BJ (cell line): ENCODE measurements around the gene ANKMY2. TPM values are rescaled to one million over a fixed set of nuclear protein-coding genes. Genes with fewer than 3 reads are reported as not detected.

ENCODE experiments used
- CTCF ChIA-PET: fragments of 350-600 bp; formaldehyde crosslinking; extraction: SDS; loops from one replicate; lab custom pipeline; 2021; ENCODE audit warnings: antibody characterized with exemption, inconsistent platforms; lab: Yijun Ruan, JAX
- POLR2A ChIA-PET: fragments of 300-600 bp; sonication (Branson Sonifier 250); formaldehyde crosslinking; extraction: SDS; loops from one replicate; lab custom pipeline; 2021; ENCODE audit warnings: antibody characterized with exemption; lab: Charles Lee
- DNase-seq: peaks from one replicate; pipeline ENCODE4 v3.0.0-alpha.2; 2011; ENCODE audit warnings: low read depth
- H3K27me3 ChIP-seq: 2 replicates; pipeline ENCODE4 v1.6.0; 2011; ENCODE audit warnings: low read length; ENCODE audit not compliant: control insufficient read depth, insufficient read depth
- H3K36me3 ChIP-seq: 2 replicates; pipeline ENCODE4 v1.5.1; 2011; ENCODE audit warnings: low read length; ENCODE audit not compliant: control insufficient read depth, insufficient read depth
- H3K4me3 ChIP-seq: 2 replicates; pipeline ENCODE4 v1.5.1; 2011; ENCODE audit warnings: low read depth, mild to moderate bottlenecking, control low read depth, low read length
- polyA plus RNA-seq: library from polyadenylated mRNA; depleted of rRNA; stranded (reverse); fragments of >200 nt; gene quantifications from 2 replicates; pipeline ENCODE4 v1.2.3, GENCODE V29; 2011
- TF ChIP-seq, protein P1 (sequence below): IDR thresholded peaks from 2 replicates; pipeline ENCODE4 v1.5.1; 2011; ENCODE audit warnings: low read depth, mild to moderate bottlenecking, control low read depth, inconsistent platforms, low read length, moderate library complexity; ENCODE audit not compliant: insufficient read depth

ANKMY2 gene
- polyA plus RNA-seq, 1 experiment = 14.7 TPM

DNA sequence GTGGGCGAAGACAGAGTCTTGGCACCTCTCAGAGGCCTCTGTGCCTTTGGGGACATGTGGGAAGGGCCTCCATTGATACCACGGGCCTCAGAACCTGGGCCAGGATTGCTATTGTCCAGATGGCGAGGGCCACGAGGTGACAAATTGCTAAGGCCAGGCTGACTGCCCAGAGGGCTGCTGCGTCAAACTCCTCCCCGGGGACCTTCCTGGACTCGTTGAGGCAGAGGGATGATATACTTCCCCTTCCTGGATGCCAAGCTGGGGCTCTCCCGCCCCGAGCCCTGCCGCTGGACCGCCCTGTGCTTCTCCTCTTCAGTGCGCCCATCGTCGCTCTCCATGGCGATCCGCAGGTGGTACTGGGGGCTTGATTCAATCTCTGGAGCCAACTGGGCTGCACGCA is 60.0 kb downstream of the ANKMY2 start:
- CTCF ChIA-PET = interaction anchor here (0.5 to 1.5 kb wide), 2 partner anchors 487 to 936 kb away, joined by 3 read pairs; no protein-coding TSS in a partner anchor
- Histone ChIP-seq H3K27me3 (no peaks in the 10 kb centered on the region), H3K4me3 (no peak overlapping the region), H3K36me3 (no peaks in the 10 kb centered on the region)
- POLR2A ChIA-PET = no interaction called here
- TF ChIP-seq, protein P1, sequence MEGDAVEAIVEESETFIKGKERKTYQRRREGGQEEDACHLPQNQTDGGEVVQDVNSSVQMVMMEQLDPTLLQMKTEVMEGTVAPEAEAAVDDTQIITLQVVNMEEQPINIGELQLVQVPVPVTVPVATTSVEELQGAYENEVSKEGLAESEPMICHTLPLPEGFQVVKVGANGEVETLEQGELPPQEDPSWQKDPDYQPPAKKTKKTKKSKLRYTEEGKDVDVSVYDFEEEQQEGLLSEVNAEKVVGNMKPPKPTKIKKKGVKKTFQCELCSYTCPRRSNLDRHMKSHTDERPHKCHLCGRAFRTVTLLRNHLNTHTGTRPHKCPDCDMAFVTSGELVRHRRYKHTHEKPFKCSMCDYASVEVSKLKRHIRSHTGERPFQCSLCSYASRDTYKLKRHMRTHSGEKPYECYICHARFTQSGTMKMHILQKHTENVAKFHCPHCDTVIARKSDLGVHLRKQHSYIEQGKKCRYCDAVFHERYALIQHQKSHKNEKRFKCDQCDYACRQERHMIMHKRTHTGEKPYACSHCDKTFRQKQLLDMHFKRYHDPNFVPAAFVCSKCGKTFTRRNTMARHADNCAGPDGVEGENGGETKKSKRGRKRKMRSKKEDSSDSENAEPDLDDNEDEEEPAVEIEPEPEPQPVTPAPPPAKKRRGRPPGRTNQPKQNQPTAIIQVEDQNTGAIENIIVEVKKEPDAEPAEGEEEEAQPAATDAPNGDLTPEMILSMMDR = no peak
- no peak for DNase-seq

GRCh38 chr7:16583834-16584233 is 61.7 kb downstream of the ANKMY2 start:
- TF ChIP-seq, protein P1 = no peak
- ChIA-PET CTCF (interaction anchor here (2.3 kb wide), 1 partner anchor 19 kb away, joined by 11 read pairs; no protein-coding TSS in a partner anchor), POLR2A (no interaction called here)
- no peak for DNase-seq
- Histone ChIP-seq H3K36me3 (no peaks in the 10 kb centered on the region), H3K4me3 (no peak overlapping the region), H3K27me3 (no peaks in the 10 kb centered on the region)

GRCh38 chr7:16581286-16581685 is 64.3 kb downstream of the ANKMY2 start:
- DNase-seq = no peak
- H3K36me3 ChIP-seq = no peaks in the 10 kb centered on the region
- H3K27me3 ChIP-seq = no peaks in the 10 kb centered on the region
- CTCF ChIA-PET = no interaction called here
- TF ChIP-seq, protein P1 = no peak
- no peak overlapping the region for H3K4me3 ChIP-seq
- POLR2A ChIA-PET = no interaction called here

DNA sequence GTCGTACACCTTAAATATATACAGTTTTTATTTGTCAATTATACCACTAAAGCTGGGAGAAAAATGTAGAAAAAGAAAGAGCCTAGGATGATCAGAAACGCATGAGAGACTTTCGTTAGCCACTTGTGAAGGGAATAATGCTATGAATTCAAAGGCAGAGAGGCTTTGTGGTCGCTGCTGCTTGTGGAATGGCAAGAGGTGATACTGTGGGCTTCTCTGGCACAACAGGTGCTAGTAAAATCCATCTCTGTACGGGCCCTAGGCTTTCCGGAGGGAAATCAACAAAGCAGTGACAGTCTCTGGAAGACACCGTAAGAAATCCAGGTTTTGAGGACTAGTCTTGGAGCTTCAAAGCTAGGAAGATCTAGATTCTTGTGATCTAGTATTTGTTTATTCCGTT is 66.3 kb downstream of the ANKMY2 start:
- no peak for DNase-seq
- CTCF ChIA-PET = interaction anchor here (2.1 kb wide), 1 partner anchor 14 kb away, joined by 8 read pairs; no protein-coding TSS in a partner anchor
- POLR2A ChIA-PET = no interaction called here
- Histone ChIP-seq H3K4me3 (no peak overlapping the region), H3K36me3 (no peaks in the 10 kb centered on the region), H3K27me3 (no peaks in the 10 kb centered on the region)
- TF ChIP-seq, protein P1 = no peak

DNA sequence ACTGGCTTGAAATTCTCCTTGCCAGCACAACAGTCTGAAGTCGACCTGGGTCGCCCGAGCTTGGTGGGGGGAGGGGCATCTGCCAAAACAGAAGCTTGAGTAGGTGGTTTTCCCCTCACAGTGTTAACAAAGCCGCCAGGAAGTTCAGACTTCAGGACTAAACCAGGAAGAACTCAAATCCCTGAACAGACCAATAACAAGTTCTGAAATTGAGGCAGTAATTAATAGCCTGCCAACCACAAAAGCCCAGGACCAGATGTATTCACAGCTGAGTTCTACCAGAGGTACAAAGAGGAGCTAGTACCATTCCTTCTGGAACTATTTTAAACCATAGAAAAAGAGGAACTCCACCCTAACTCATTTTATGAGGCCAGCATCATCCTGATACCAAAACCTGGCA is 73.6 kb downstream of the ANKMY2 start:
- CTCF ChIA-PET = interaction anchor here (1.1 to 1.6 kb wide), 2 partner anchors 10 to 488 kb away, joined by 3 read pairs; no protein-coding TSS in a partner anchor
- POLR2A ChIA-PET = no interaction called here
- Histone ChIP-seq H3K36me3 (no peaks in the 10 kb centered on the region), H3K4me3 (no peak overlapping the region), H3K27me3 (no peaks in the 10 kb centered on the region)
- TF ChIP-seq, protein P1 = no peak
- DNase-seq = no peak
